Endothelial cell of umbilical vein (primary cell): ENCODE results near the gene TRIP10. TPM values are rescaled to one million over a fixed set of nuclear protein-coding genes. Genes with fewer than 3 reads are reported as not detected.

Experiments
- BruUV-seq: library from RNA; stranded (reverse); fragments of 400-500 nt; replicated peaks from 2 replicates; lab custom pipeline; 2021; lab: Mats Ljungman, UMichigan
- CTCF ChIA-PET: fragments of 300-600, 350-600 bp; sonication (Branson Sonifier 250); formaldehyde crosslinking; loops from one replicate; lab custom pipeline; 2021; ENCODE audit warnings: antibody characterized with exemption, inconsistent platforms; lab: Charles Lee
- POLR2A ChIA-PET: fragments of 300-600, 350-600 bp; sonication (Branson Sonifier 250); formaldehyde crosslinking; loops from one replicate; lab custom pipeline; 2021; ENCODE audit warnings: antibody characterized with exemption, inconsistent platforms; lab: Charles Lee
- DNase-seq: peaks from one replicate; pipeline ENCODE4 v3.0.0-alpha.2; 2011; ENCODE audit warnings: low read depth, low spot score
- FAIRE-seq: peaks from 2 replicates; lab custom pipeline; 2011; peaks lifted over from hg19 to GRCh38; lab: Jason Lieb, UNC
- H2AFZ ChIP-seq: 2 replicates; pipeline ENCODE4 v1.6.0; 2012; ENCODE audit warnings: low read depth, low read length, control low read depth, inconsistent platforms
- H3K27ac ChIP-seq: 2 replicates; pipeline ENCODE4 v1.5.1; 2011; ENCODE audit warnings: low read depth, mild to moderate bottlenecking, control low read depth, low read length, moderate library complexity; ENCODE audit not compliant: insufficient read depth
- H3K27me3 ChIP-seq, 2 experiments: 2 replicates each; pipeline versions ENCODE4 v1.6.0 to v1.6.1; 2011; ENCODE audit warnings: low read length in 2 of 2, mixed read lengths in 1 of 2; ENCODE audit not compliant: control insufficient read depth in 2 of 2, insufficient read depth in 2 of 2
- H3K36me3 ChIP-seq, 2 experiments: 2 replicates in 1 of 2; 3 replicates in 1 of 2; pipeline ENCODE4 v1.5.1; 2011; ENCODE audit warnings: low read length in 2 of 2, mild to moderate bottlenecking in 1 of 2, moderate library complexity in 1 of 2; ENCODE audit not compliant: control insufficient read depth in 2 of 2, insufficient read depth in 2 of 2; ENCODE audit errors: extremely low read depth in 1 of 2
- H3K4me1 ChIP-seq: 3 replicates; pipeline ENCODE4 v1.5.1; 2011; ENCODE audit warnings: mild to moderate bottlenecking, low read length; ENCODE audit not compliant: control insufficient read depth, insufficient read depth; ENCODE audit errors: extremely low read depth
- H3K4me2 ChIP-seq: 2 replicates; pipeline ENCODE4 v1.6.1; 2011; ENCODE audit warnings: low read length, control low read depth, mixed read lengths; ENCODE audit not compliant: insufficient read depth
- H3K4me3 ChIP-seq, 3 experiments: fragments of 200-600 bp in 1 of 3; sonication (generic), shearing (Covaris generic) in 1 of 3; replicated peaks in 1 of 3; 2 replicates each; pipeline ENCODE4 v1.5.1; 2011 to 2016; ENCODE audit warnings: control low read depth in 3 of 3, low read length in 3 of 3, mild to moderate bottlenecking in 2 of 3, inconsistent platforms in 1 of 3, low read depth in 1 of 3, moderate library complexity in 1 of 3; ENCODE audit not compliant: insufficient read depth in 1 of 3
- H3K79me2 ChIP-seq: 2 replicates; pipeline ENCODE4 v1.6.0; 2012; ENCODE audit warnings: low read length, inconsistent platforms; ENCODE audit not compliant: control insufficient read depth, insufficient read depth
- H3K9ac ChIP-seq: replicated peaks from 2 replicates; pipeline ENCODE3; 2011; ENCODE audit warnings: low read length, control low read depth; ENCODE audit not compliant: insufficient read depth; ENCODE audit errors: extremely low read depth
- H3K9me1 ChIP-seq: replicated peaks from 3 replicates; pipeline ENCODE4 v1.6.0; 2011; ENCODE audit warnings: mild to moderate bottlenecking, low read length; ENCODE audit not compliant: control insufficient read depth, insufficient read depth; ENCODE audit errors: extremely low read depth
- H3K9me3 ChIP-seq: replicated peaks from 2 replicates; pipeline ENCODE4 v1.5.1; 2012; ENCODE audit warnings: low read length, inconsistent platforms; ENCODE audit not compliant: control insufficient read depth, insufficient read depth
- H4K20me1 ChIP-seq: replicated peaks from 2 replicates; pipeline ENCODE3; 2011; ENCODE audit warnings: mild to moderate bottlenecking, low read length; ENCODE audit not compliant: control insufficient read depth, insufficient read depth; ENCODE audit errors: extremely low read depth
- CTCF ChIP-seq, 2 donors: IDR thresholded peaks; 1 replicate in 1 of 2; 2 replicates in 1 of 2; pipeline ENCODE4 v1.5.1; 2011; ENCODE audit warnings: low read length in 2 of 2, mild to moderate bottlenecking in 2 of 2, moderate library complexity in 2 of 2, control low read depth in 1 of 2, inconsistent platforms in 1 of 2, low read depth in 1 of 2; ENCODE audit not compliant: insufficient read depth in 1 of 2; ENCODE audit errors: extremely low read depth in 1 of 2
- EZH2 ChIP-seq: IDR thresholded peaks from 2 replicates; pipeline ENCODE4 v1.6.1; 2012; ENCODE audit warnings: borderline replicate concordance, low read depth, mild to moderate bottlenecking, moderate library complexity, low read length, inconsistent platforms; ENCODE audit not compliant: severe bottlenecking
- FOS ChIP-seq: IDR thresholded peaks from 2 replicates; pipeline ENCODE4 v1.6.1; 2011; ENCODE audit warnings: mild to moderate bottlenecking, low read length, moderate library complexity, borderline replicate concordance; ENCODE audit not compliant: insufficient read depth
- GATA2 ChIP-seq: IDR thresholded peaks from 2 replicates; pipeline ENCODE4 v1.7.0; 2011; ENCODE audit warnings: low read depth, mild to moderate bottlenecking, moderate library complexity, mixed read lengths, low read length; ENCODE audit not compliant: insufficient read length, insufficient read depth
- JUN ChIP-seq: IDR thresholded peaks from 2 replicates; pipeline ENCODE4 v1.6.1; 2011; ENCODE audit warnings: borderline replicate concordance, low read depth; ENCODE audit not compliant: insufficient read length, insufficient read depth
- MAX ChIP-seq: IDR thresholded peaks from 2 replicates; pipeline ENCODE4 v1.6.1; 2011; ENCODE audit not compliant: insufficient read depth, insufficient read length
- MYC ChIP-seq: IDR thresholded peaks from one replicate; pipeline ENCODE4 v1.6.1; 2011; ENCODE audit warnings: mild to moderate bottlenecking, low read depth, low read length
- POLR2A ChIP-seq: IDR thresholded peaks from 2 replicates; pipeline ENCODE4 v1.6.1; 2012; ENCODE audit warnings: low read depth, mild to moderate bottlenecking, control low read depth, low read length
- POLR2AphosphoS5 ChIP-seq: IDR thresholded peaks from 2 replicates; pipeline ENCODE4 v1.6.1; 2012; ENCODE audit warnings: low read depth, mild to moderate bottlenecking, control low read depth, low read length, moderate library complexity; ENCODE audit not compliant: insufficient read depth
- dilution Hi-C: fragments of 300-500 bp; cut with MboI; formaldehyde crosslinking; loops from one replicate; pipeline ENCODE4 v1.15.0; 2019; ENCODE audit warnings: low sequenced_read_pairs; ENCODE audit not compliant: extremely low pct_ligation_motif_present
- intact Hi-C: fragments of 100-400 bp; cut with micrococcal nuclease; formaldehyde crosslinking; loops from one replicate; pipeline ENCODE4 v1.10.0; 2022
- polyA plus RNA-seq, 4 experiments: library from polyadenylated mRNA; depleted of rRNA in 3 of 4; stranded (reverse) in 3 of 4; unstranded in 1 of 4; fragments of >200 nt; gene quantifications; 2 replicates each; pipeline versions ENCODE4 v1.2.1 to v1.2.3, GENCODE V29; 2011 to 2012; ENCODE audit warnings: missing spikeins in 1 of 4
- total RNA-seq: library from RNA; stranded (reverse); gene quantifications from 2 replicates; pipeline ENCODE4 v1.2.3, GENCODE V29; 2021

The TRIP10 gene
- total and polyA plus RNA-seq, 2 donors (not counting 3 experiments of a cell fraction or from before 2014, with no cell fraction given): 28.4 to 69.3 TPM

GRCh38 chr19:6690160-6690885 lies 49.2 kb upstream of the TRIP10 start:
- no peak overlapping the region for H3K4me2 ChIP-seq
- ChIA-PET CTCF (interaction anchor here (1.1 kb wide), 1 partner anchor 38 kb away, joined by 3 read pairs; no protein-coding TSS in a partner anchor), POLR2A (no interaction called here)
- H3K27me3 ChIP-seq: no peaks in the 10 kb centered on the region
- H3K36me3 ChIP-seq: no peaks in the 10 kb centered on the region
- H3K4me1 ChIP-seq: no peaks in the 10 kb centered on the region
- no peaks in the 10 kb centered on the region for H3K9me3 ChIP-seq
- H4K20me1 ChIP-seq: no peaks in the 10 kb centered on the region
- H3K4me3 ChIP-seq: no peak overlapping the region
- FAIRE-seq: no peak
- no peak for TF ChIP-seq GATA2
- no peak for TF ChIP-seq MYC
- no peak for TF ChIP-seq FOS
- TF ChIP-seq MAX: no peak
- no peak for TF ChIP-seq POLR2AphosphoS5
- TF ChIP-seq EZH2: no peak
- TF ChIP-seq JUN: no peak
- TF ChIP-seq POLR2A: no peak
- no peak for TF ChIP-seq CTCF (IDR thresholded peaks at IDR 0.05; ENCODE audit: extremely low read depth in 1 of 2, insufficient read depth in 1 of 2, low read depth in 1 of 2, low read length in 2 of 2)
- H3K79me2 ChIP-seq: no peaks in the 10 kb centered on the region
- no peaks in the 10 kb centered on the region for H3K9me1 ChIP-seq
- DNase-seq: no peak
- H3K9ac ChIP-seq: no peak overlapping the region
- intact Hi-C loops: no loop called here
- no peak overlapping the region for H3K27ac ChIP-seq
- H2AFZ ChIP-seq: no peak overlapping the region
- BruUV-seq: no TSS peak
- dilution Hi-C loops: no loop called here
